Measurements from ENCODE around the gene CALN1. TPM values are rescaled to one million over a fixed set of nuclear protein-coding genes. Genes with fewer than 3 reads are reported as not detected.

CALN1 gene
- polyA plus RNA-seq, 3 donors, result under 0.01 TPM; not detected in 2

DNA sequence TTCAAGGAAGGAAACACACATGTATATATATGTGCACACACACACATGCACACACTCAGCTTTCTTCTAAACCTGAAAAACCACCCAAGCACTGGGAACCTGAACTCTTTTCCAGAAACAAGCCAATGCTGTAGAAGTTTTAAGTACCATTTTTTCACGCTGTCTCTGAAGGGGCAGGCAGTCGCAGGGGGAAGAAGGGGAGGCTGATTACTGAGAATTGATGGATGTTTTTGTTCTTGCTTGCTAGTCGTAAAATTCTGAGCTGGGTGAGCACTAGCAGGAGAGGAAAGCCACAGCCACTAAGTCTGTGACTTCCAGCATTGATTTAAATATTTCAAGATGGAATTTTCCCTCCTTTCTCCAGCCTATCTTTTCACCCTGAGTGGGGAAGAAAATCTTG lies 391.8 kb downstream of the CALN1 start:
- H3K4me3 Mint-ChIP-seq, result no peak overlapping the region
- H4K20me1 ChIP-seq (ENCODE audit: insufficient read depth, low read length), result no peaks in the 10 kb centered on the region
- no peak for TF ChIP-seq CTCF (IDR thresholded peaks at IDR 0.05)

DNA sequence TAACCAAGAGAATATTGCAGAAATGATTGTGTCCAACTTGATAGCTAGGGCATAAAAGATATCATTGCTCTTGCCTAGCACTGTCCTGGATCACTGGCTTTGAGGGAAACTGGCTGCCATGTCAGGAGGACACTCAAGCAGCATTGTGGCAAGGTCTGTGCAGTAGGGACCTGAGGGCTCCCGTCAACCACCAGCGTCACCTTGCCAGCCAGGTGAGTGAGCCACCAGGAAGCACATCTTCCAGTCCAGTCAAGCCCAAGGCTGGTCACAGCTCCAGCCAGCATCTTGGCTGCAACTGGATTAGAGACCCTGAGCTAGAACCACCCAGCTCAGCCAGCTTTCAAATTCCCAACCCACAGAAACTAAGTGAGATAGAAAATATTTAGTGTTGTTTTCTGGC lies 392.7 kb downstream of the CALN1 start:
- H3K4me3 Mint-ChIP-seq, result no peak overlapping the region
- Histone ChIP-seq H3K36me3 (replicated peaks in 1 of 2; ENCODE audit: control insufficient read depth in 1 of 2, insufficient read depth in 2 of 2, low read length in 2 of 2) (no peaks in the 10 kb centered on the region), H3K4me1 (ENCODE audit: control insufficient read depth in 1 of 2, insufficient read depth in 2 of 2, low read length in 2 of 2) (no peaks in the 10 kb centered on the region), H3K4me2 (replicated peaks; ENCODE audit: extremely low read depth, low read length, poor library complexity, severe bottlenecking) (no peak overlapping the region), H3K9me3 (replicated peaks in 1 of 2; ENCODE audit: control insufficient read depth in 1 of 2, insufficient read depth in 1 of 2, low read length in 2 of 2) (peaks cover 5 to 13% of the 10 kb centered on the region in 2 donors), H3K9ac (ENCODE audit: insufficient read depth, low read length, poor library complexity, severe bottlenecking) (no peak overlapping the region), H2AFZ (ENCODE audit: insufficient read depth, low read depth, low read length, poor library complexity, severe bottlenecking) (no peak overlapping the region), H3K27ac (ENCODE audit: low read depth in 1 of 2, low read length in 2 of 2) (no peak overlapping the region), H4K20me1 (ENCODE audit: insufficient read depth, low read length) (no peaks in the 10 kb centered on the region), H3K4me3 (replicated peaks in 1 of 3; ENCODE audit: low read depth in 2 of 3, low read length in 3 of 3) (no peak overlapping the region), H3K27me3 (ENCODE audit: control insufficient read depth in 2 of 2, insufficient read depth in 2 of 2, low read length in 2 of 2) (no peaks in the 10 kb centered on the region), H3K79me2 (ENCODE audit: insufficient read depth, low read length) (no peaks in the 10 kb centered on the region)
- H3K27ac Mint-ChIP-seq, result no peak overlapping the region
- no peaks in the 10 kb centered on the region for H3K4me1 Mint-ChIP-seq
- no peaks in the 10 kb centered on the region for H3K36me3 Mint-ChIP-seq
- no peak for TF ChIP-seq CTCF (IDR thresholded peaks at IDR 0.05)
- peaks cover 0 to 2% (median 0%) of the 10 kb centered on the region in 3 donors for H3K27me3 Mint-ChIP-seq (ENCODE audit: low read depth in 3 of 3)
- intact Hi-C loops (cut with micrococcal nuclease), result no loop called here
- no peak for DNase-seq
- peaks cover 5 to 14% (median 9%) of the 10 kb centered on the region in 7 donors for H3K9me3 Mint-ChIP-seq
- 100% methylated on average over 2 of the region's 2 CpGs for WGBS (ENCODE audit: insufficient coverage)

More for the DNA sequence above, 391.8 kb downstream of the CALN1 start:
- no peaks in the 10 kb centered on the region for H3K36me3 Mint-ChIP-seq
- H3K9me3 Mint-ChIP-seq, result peaks cover 5 to 15% (median 8%) of the 10 kb centered on the region in 7 donors
- peaks cover 5 to 13% of the 10 kb centered on the region in 2 donors for H3K9me3 ChIP-seq (replicated peaks in 1 of 2; ENCODE audit: control insufficient read depth in 1 of 2, insufficient read depth in 1 of 2, low read length in 2 of 2)
- H3K27ac Mint-ChIP-seq, result no peak overlapping the region
- no peak overlapping the region for H2AFZ ChIP-seq (ENCODE audit: insufficient read depth, low read depth, low read length, poor library complexity, severe bottlenecking)
- no peaks in the 10 kb centered on the region for H3K36me3 ChIP-seq (replicated peaks in 1 of 2; ENCODE audit: control insufficient read depth in 1 of 2, insufficient read depth in 2 of 2, low read length in 2 of 2)
- no peak overlapping the region for H3K27ac ChIP-seq (ENCODE audit: low read depth in 1 of 2, low read length in 2 of 2)
- DNase-seq, result no peak
- H3K79me2 ChIP-seq (ENCODE audit: insufficient read depth, low read length), result no peaks in the 10 kb centered on the region
- H3K4me1 Mint-ChIP-seq, result no peaks in the 10 kb centered on the region
- no peak overlapping the region for H3K4me3 ChIP-seq (replicated peaks in 1 of 3; ENCODE audit: low read depth in 2 of 3, low read length in 3 of 3)
- WGBS (ENCODE audit: insufficient coverage), result 100% methylated on average over 2 of the region's 3 CpGs
- no peaks in the 10 kb centered on the region for H3K27me3 ChIP-seq (ENCODE audit: control insufficient read depth in 2 of 2, insufficient read depth in 2 of 2, low read length in 2 of 2)
- H3K9ac ChIP-seq (ENCODE audit: insufficient read depth, low read length, poor library complexity, severe bottlenecking), result no peak overlapping the region
- H3K4me2 ChIP-seq (replicated peaks; ENCODE audit: extremely low read depth, low read length, poor library complexity, severe bottlenecking), result no peak overlapping the region
- H3K27me3 Mint-ChIP-seq (ENCODE audit: low read depth in 3 of 3), result no peaks in the 10 kb centered on the region
- H3K4me1 ChIP-seq (ENCODE audit: control insufficient read depth in 1 of 2, insufficient read depth in 2 of 2, low read length in 2 of 2), result no peaks in the 10 kb centered on the region
- intact Hi-C loops (cut with micrococcal nuclease), result no loop called here

All from CD14-positive monocyte (primary cell).